Activated CD4-positive, alpha-beta T cell treated with anti-CD3 and anti-CD28 coated beads, Interleukin-2, amount 50 U/mL, for 1 hour (primary cell): Measurements from ENCODE around the gene KLHL17.
A peak's percentile ranks its signal among the peaks of the same experiment; 100 is the strongest.
"Not testable (repeated sequence)": the region's sequence is repeated elsewhere in the genome, so short reads cannot be mapped to it uniquely, and the experiment has no call there.

ENCODE experiments used
- DNase-seq: peaks from one replicate; pipeline ENCODE4 v3.0.0-alpha.2; 2020

The KLHL17 gene

DNA sequence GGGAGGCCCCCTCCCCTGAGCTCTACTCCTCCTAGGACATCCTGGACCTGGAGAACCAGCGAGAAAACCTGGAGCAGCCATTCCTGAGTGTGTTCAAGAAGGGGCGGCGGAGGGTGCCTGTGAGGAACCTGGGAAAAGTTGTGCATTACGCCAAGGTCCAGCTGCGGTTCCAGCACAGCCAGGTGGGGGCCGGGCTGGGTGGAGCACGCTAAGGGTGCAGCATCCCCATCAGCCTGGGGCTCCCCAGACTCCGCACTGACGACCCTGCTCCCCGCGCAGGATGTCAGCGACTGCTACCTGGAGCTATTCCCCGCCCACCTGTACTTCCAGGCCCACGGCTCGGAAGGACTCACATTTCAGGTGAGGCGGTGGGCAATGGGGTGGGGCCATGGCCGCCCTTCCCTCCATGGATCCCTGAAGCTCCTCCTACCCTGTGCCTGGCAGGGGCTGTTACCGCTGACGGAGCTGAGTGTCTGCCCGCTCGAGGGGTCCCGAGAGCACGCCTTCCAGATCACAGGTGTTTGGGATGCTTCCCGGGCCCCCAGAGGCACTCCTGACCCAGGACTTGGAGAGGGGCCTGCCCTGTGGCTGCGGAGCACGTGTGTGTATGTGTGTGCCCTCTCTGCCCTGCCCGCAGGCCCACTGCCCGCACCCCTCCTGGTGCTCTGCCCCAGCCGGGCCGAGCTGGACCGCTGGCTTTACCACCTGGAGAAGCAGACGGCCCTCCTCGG lies 10.0 kb downstream of the KLHL17 start:
- DNase-seq = no peak

- DNase-seq = no peak
Observed at GRCh38 chr1:970973-971730, 10.8 kb downstream of the KLHL17 start.

DNA sequence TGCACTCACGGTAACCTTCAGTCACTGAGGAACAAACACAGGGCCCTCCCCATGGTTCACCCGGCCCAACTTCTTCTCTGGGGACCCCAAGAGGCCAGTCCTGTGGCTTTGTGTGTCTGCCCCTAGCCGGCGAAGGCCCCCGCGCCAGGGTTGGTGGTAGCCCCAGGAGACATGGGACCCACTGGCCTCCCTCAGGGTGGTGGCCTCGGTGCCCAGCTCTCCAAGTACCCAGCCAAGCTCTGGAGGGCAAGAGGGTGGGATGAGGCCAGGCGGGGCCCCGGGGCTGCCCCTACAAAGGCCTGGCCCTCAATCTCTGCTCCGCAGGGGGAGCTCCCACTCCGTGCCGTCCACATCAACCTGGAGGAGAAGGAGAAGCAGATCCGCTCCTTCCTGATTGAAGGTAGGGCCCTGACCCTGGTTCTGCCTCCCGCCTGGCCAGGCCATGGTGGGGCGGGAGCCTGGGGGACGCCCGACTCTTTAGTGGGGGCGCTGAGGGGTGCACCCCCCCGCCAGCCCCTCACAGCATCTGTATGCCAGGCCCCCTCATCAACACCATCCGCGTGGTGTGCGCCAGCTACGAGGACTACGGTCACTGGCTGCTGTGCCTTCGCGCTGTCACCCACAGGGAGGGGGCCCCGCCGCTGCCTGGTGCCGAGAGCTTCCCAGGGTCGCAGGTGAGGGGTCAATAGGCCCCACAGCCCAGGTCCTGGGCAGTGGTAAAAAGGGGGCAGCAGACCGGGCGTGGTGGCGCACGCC lies 11.5 kb downstream of the KLHL17 start:
- no peak for DNase-seq

GRCh38 chr1:972726-973458 lies 12.5 kb downstream of the KLHL17 start:
- DNase-seq = no peak

DNA sequence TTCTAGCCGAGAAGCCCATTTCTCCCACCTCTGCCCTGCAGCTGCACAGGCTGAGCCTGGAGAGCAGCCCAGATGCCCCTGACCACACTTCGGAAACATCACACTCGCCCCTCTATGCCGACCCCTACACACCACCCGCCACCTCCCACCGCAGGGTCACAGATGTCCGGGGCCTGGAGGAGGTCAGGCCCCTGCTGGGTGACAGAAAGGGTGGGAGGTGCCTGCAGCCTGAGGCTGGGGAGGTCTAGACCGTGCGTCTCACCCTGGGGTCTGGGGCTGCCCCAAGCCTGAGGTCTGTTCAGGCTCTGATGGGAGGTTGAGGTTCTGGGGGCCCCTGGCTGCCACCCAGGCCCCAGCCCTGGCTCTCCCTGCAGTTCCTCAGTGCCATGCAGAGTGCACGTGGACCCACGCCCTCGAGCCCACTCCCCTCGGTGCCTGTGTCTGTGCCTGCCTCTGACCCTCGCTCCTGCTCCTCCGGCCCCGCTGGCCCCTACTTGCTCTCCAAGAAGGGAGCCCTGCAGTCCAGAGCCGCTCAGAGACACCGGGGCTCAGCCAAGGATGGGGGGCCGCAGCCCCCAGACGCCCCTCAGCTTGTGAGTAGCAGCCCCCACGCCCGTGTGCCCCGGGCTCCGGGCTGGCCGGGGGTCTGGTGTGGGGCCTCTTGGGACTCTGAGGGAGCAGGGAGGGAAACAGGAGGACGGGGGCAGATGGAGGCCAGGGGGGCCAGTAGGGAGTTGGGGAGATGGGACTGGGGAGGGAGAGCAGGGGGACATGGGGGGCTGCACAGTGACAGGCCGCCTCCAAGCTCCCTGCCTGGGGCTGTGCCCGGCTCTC lies 13.3 kb downstream of the KLHL17 start:
- no peak for DNase-seq

- no peak for DNase-seq
Observed at GRCh38 chr1:974293-974640, 13.9 kb downstream of the KLHL17 start.

- DNase-seq = no peak
Observed at GRCh38 chr1:974687-975328, 14.4 kb downstream of the KLHL17 start.

- no peak for DNase-seq
Observed at GRCh38 chr1:975365-975764, 15.0 kb downstream of the KLHL17 start.

DNA sequence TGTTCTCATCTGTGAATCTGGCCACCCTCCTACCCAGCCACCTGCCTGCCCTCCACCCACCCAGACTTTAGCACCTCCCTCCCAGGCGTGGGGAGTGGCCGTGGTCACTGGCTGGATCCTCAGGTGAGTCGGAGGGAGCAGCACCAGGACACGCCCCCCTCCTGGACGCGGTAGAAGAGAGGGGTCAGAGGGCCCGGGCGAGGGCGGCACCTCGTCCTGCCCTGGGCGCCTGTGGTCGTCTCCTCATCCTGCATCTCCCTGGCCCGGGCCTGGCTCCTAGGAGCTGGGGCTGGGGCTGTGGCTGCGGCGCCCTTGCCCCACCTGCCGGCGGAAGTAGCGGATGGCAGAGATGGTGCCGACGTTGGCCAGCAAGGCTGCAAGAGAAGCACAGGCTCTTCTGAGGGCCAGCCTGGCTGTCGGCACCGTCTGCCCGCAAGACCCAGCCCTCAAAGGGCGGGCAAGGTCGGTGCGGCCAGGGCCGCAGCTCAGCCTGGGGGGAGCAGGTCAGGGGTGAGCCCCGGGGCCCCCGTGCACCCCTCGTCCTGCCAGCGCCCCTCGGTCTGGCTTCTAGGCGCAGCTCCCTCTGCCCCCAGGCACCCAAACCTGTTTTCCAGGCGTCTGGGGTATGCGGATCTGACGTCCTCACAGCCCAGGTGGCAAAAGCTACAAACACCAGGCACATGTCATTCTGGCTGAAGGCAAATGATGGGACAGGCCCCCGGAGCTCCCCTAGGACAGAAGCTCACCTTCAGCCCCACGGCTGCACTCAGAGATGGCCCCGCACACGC lies 15.7 kb downstream of the KLHL17 start:
- peak; percentile 53 for DNase-seq

DNA sequence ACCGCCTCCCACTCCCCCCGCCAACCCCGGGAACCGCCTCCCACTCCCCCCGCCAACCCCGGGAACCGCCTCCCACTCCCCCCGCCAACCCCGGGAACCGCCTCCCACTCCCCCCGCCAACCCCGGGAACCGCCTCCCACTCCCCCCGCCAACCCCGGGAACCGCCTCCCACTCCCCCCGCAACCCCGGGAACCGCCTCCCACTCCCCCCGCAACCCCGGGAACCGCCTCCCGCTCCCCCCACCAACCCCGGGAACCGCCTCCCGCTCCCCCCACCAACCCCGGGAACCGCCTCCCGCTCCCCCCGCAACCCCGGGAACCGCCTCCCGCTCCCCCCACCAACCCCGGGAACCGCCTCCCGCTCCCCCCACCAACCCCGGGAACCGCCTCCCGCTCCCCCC lies 16.4 kb downstream of the KLHL17 start:
- not testable (repeated sequence) for DNase-seq

DNA sequence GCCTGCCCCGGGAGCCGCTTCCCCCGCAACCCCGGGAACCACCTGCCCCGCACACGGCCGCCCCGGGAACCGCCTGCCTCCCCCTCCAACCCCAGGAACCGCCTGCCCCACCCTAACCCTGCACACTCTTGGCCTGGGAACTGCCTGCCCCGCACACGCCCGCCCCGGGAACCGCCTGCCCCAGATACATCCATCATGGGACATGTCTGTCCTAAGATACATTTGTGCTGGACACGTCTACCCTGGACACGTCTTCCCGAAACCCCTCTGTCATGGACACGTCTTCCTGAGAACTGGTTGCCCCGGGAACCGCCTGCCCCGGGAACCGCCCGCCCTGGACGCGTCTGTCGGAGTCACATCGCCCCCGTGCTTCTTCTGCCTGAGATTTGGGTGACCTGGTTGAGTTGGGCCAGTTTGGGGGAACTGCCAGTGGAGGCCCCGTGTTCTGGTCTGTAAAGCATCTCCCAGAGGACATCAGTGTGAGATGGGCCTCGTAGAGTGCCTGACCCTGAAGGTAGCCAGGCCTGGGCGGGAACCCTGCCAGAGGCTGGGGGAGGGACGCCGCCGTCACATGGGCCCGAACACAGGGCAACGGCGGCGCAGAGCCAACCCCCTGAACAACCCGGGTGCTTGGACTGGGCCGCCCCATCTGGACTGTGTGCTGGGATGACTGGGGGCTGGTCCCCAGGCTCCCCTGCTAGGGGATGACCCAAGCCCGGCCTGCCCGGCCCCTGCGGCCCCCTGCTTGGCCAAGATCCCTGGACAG lies 17.9 kb downstream of the KLHL17 start:
- no peak for DNase-seq

GRCh38 chr1:978835-979743 lies 18.7 kb downstream of the KLHL17 start:
- no peak for DNase-seq

DNA sequence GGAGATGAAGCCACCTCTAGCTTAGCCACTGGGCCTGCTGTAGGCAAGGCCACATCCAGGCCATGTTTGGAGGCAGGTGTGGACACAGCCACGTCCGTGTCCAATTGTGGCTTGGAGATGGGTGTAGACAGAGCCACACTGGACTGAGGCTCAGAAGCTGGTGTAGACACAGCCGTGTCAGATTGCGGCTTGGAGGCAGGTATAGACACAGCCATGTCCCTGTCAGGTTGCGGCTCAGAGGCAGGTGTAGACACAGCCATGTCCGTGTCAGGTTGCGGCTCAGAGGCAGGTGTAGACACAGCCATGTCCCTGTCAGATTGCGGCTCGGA lies 19.3 kb downstream of the KLHL17 start:
- no peak for DNase-seq

- no peak for DNase-seq
Observed at GRCh38 chr1:980137-980571, 19.8 kb downstream of the KLHL17 start.

DNA sequence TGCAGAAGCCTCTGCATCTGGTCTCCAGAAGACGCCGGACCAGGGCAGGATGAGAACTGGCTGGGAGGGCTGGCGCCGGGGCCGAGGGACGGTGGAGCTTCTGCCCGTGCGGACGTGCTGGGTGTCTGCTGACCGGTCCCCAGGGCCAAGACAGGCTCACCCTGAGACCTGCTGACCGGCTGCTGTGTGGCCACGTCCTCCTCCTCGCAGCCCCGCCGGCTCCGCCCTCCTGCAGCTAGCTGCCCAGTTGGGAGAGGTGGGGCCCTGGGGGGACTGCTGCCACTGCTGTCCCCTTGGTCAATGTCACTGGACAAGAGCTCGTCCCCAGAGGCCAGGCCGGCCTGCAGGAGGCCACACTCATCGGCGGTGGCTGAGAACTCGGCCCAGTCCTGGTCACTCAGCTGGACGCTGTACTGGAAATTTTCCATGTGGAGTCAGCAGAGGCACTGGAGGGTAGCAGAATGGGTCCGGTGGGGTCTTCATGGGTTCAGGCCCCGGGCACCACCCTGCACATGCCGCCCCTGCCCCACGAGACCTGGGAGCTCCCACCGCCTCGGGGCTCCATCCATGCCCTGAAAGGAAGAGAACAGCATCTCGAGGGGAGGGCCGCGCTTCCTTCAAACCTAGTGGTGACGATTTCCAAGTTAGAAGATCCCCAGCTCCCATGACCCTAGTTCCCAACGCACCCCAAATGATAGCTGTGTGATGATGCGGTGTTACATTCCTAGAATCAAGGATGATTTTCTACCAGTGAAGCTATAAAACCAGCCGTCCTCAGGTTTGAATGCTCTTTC lies 20.4 kb downstream of the KLHL17 start:
- DNase-seq = no peak

- DNase-seq = no peak
Observed at GRCh38 chr1:981491-981954, 21.1 kb downstream of the KLHL17 start.

DNA sequence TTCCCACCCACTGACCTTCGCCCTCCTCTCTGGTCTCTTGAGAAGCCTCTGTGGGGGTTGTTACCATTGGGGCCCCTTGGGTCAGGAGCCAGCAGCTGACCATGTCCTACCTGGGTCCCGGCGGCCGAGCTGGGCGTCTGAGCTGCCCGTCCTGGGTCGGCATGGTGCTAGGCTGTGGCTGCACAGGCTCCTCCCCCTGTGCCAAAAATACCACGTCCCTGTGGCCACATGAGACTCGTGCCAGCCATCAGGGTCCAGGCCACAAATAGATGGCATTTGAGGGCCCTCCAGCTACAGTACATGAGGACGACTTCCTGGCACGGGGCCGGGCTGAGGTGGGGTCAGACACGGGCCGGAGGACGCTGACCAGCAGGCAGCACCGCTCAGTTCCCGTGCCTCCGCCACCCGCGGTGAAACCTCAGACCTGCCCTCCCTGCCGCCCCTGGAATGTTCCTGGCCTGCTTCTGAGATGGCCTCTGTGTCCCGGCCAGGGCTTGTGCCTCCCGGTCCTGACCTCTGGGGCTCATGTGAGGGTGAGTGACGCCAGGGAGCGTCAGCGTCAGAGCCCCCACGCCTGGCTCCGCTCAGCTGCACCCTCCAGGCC lies 21.7 kb downstream of the KLHL17 start, which contains the start of gene PERM1:
TSS of gene PERM1 (minus strand) at position 139 of the 604 bp plus-strand sequence. CDS start 1,064 bp downstream, outside the sequence.
- no peak for DNase-seq
